Choroid plexus epithelial cell (primary cell): ENCODE results near the gene TEAD3.
"Not testable (repeated sequence)": the region's sequence is repeated elsewhere in the genome, so short reads cannot be mapped to it uniquely, and the experiment has no call there.

Experiments
- DNase-seq: peaks from one replicate; pipeline ENCODE4 v3.0.0-alpha.2; 2010; ENCODE audit warnings: low read depth
- H3K4me3 ChIP-seq: 2 replicates; pipeline ENCODE4 v1.5.1; 2011; ENCODE audit warnings: low read depth, mild to moderate bottlenecking, control low read depth, low read length, moderate library complexity
- CTCF ChIP-seq: conservative IDR thresholded peaks from 2 replicates; pipeline ENCODE4 v1.5.1; 2011; ENCODE audit warnings: low read depth, mild to moderate bottlenecking, control low read depth, inconsistent platforms, low read length, moderate library complexity

TEAD3 gene

GRCh38 chr6:35448191-35448590 lies 48.7 kb downstream of the TEAD3 start:
- TF ChIP-seq CTCF = no peak
- no peak overlapping the region for H3K4me3 ChIP-seq
- no peak for DNase-seq

GRCh38 chr6:35445691-35446090 lies 51.2 kb downstream of the TEAD3 start:
- DNase-seq = peak; percentile 26
- no peak for TF ChIP-seq CTCF
- H3K4me3 ChIP-seq = no peak overlapping the region

- no peak for TF ChIP-seq CTCF
- DNase-seq = no peak
- H3K4me3 ChIP-seq = no peak overlapping the region
Measured at GRCh38 chr6:35443341-35444030, 53.4 kb downstream of the TEAD3 start.

GRCh38 chr6:35442693-35443092 lies 54.2 kb downstream of the TEAD3 start:
- TF ChIP-seq CTCF = no peak
- no peak overlapping the region for H3K4me3 ChIP-seq
- DNase-seq = no peak

GRCh38 chr6:35441642-35442041 lies 55.2 kb downstream of the TEAD3 start:
- no peak for DNase-seq
- TF ChIP-seq CTCF = no peak
- H3K4me3 ChIP-seq = no peak overlapping the region

GRCh38 chr6:35441205-35441604 lies 55.7 kb downstream of the TEAD3 start:
- DNase-seq = no peak
- no peak overlapping the region for H3K4me3 ChIP-seq
- no peak for TF ChIP-seq CTCF

- no peak for DNase-seq
- H3K4me3 ChIP-seq = no peak overlapping the region
- no peak for TF ChIP-seq CTCF
Measured at GRCh38 chr6:35439308-35439707, 57.6 kb downstream of the TEAD3 start.

GRCh38 chr6:35438378-35439065 lies 58.4 kb downstream of the TEAD3 start:
- not testable (repeated sequence) for H3K4me3 ChIP-seq, DNase-seq
